ENCODE results near the gene HBZ.
"Not testable (repeated sequence)": the region's sequence is repeated elsewhere in the genome, so short reads cannot be mapped to it uniquely, and the experiment has no call there.

HBZ gene

DNA sequence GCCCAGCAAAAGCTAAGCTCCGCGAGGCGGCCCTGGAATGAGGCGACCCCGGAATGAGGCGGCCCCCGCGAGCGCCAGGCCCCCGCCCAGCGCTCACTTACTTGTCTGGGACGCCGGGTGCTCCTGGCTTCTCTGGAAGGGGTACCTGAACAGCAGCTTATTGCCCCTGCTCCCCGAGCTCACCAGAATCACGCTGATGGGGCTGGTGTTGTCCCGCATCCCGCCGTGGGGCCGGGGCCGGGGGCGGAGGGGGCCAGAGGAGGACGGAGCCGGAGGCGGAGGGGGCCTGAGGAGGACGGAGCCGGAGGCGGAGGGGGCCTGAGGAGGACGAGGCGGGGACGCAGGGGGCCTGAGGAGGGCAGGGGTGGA is 14.4 kb upstream of the HBZ start:
- DNase-seq: peak; percentile 83

GRCh38 chr16:140175-140857 is 12.1 kb upstream of the HBZ start:
- DNase-seq: no peak

GRCh38 chr16:142405-142967 is 10.0 kb upstream of the HBZ start:
- no peak for DNase-seq

DNA sequence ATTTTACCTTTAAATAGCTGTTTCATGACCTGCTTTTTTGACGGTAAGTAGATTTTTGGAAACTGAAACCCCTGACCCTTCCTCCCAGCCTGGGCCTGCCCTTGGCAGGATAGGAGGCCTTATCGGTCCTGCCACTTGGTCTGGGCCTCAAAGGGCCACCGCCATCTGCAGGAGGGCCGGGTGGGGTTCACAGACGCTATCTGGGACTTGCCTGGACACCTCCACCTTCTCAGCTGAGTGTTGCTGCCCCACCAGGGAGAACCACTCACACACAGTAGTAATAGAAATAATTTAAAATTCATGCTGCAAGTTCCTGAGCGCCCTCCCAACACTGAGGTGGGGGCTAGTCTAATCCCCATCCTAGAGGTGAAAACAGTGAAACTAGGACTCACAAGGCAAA is 9.4 kb upstream of the HBZ start:
- no peak for DNase-seq

DNA sequence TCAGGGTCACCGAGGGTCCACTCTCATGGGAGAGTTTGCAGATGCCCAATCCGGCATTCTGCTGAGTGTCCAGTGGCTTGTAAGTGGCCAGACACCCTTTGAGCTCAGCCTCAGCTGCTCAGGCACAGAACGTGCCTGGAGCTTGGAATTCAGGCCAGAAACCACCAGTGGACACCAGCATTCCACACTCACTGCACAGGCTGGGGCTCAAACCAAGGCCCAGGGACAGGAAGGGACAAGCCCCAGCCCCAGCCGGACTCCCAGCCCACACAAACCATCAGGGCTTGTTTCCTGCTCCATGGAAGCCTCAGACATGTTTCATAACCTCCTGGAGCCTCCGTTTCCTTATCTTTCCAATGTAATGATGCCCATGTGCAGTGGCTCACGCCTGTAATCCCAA is 9.0 kb upstream of the HBZ start:
- DNase-seq: no peak

DNA sequence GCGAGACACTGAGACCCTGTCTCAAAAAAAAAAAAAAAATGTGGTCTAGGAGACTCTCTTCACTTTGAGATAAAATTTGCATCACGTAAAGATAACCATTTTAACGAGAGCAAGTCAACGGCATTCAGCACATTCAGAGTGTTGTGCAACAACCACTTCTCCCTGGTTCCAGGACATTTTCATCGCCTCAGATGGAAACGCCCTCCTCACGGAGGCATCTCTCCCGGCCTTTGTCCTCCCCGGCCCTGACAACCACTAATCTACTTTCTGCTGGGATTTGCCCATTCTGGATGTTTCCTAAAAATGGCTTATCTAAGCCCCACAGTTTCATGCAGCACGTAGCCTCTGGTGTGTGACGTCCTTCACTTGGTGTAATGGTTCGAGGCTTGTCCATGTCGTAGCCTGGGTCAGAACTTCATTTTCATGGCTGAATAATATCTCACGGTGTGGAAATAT is 7.6 kb upstream of the HBZ start:
- DNase-seq: no peak

- no peak for DNase-seq
These were observed 5.8 kb upstream of the HBZ start for GRCh38 chr16:146646-147045.

DNA sequence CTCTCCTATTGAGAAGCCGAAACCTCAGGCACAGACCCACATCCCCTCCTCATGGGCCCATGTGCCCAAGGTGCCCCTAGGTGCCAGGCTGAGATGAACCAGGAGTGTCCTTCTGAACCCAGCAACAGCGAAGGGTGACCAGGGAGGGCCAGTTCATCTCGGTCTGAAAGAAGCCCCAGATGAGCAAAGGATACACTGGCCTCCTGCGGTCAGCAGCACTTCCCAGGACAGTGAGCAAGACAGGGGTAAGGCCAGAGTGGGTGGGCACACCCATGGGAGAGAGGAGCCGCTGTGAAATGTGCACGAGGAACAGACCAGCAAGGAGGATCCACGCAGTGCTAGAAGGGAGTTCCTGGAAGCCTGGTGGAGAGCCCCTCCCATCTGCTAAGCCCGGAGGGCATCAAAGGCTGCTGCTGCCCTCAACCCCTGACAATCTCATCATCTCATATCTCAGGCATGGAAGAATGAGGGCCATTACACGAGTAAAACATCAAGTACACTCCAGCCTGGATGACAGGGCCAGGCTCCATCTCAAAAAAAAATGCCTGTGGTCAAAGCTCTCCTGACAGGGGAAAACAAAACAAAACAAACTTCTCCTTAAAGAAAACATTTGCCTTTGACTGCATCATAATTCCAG is 3.3 kb upstream of the HBZ start:
- DNase-seq: no peak

DNA sequence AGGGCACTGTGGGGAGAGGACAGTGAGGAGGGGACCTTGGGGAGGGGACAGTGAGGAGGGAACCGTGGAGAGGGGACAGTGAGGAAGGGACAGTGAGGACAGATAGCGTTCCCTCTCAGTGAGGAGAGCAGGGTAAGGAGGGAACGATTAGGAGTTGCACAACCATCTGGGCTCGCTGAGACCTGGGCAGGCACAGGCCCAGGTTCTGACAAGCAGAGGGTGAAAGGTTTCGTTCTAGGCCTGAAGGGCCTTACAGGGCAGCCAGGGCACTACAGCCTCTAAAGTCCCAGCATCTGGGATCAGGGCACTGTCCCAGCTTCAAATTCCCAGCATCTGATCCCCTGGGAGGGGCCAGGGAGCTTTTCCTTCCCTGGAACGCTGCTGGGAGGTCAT is 681 bp downstream of the HBZ start:
- DNase-seq: not testable (repeated sequence)

DNA sequence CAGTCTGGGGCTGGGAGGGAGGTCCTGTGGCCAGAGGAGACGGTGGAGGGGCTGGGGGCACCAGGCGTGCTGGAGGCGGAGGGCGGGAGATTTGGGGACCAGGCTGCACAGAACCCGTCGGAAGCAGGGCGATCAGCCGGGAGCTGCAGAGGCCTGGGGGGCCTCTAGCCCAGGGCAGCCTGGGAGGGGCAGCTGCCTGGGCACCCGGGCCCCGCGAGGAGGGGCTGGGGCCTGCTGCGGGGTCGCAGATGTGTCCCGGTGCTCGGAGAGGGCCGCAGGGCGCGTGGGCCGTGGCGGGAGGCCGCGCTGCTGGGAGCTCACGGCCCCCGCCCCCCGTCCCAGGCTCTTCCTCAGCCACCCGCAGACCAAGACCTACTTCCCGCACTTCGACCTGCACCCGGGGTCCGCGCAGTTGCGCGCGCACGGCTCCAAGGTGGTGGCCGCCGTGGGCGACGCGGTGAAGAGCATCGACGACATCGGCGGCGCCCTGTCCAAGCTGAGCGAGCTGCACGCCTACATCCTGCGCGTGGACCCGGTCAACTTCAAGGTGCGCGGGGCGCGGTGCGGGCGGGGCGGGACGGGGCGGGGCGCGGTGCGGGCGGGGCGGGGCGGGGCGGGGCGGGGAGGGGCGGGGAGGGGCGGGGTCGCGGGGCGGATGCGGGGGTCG is 1.2 kb downstream of the HBZ start:
- not testable (repeated sequence) for DNase-seq

- DNase-seq: peak; percentile 65
These were observed 2.0 kb downstream of the HBZ start for GRCh38 chr16:154217-155030.

GRCh38 chr16:155031-155398 is 2.6 kb downstream of the HBZ start:
- no peak for DNase-seq

GRCh38 chr16:159136-159849 is 6.8 kb downstream of the HBZ start:
- DNase-seq: no peak

GRCh38 chr16:160242-160641 is 7.8 kb downstream of the HBZ start:
- not testable (repeated sequence) for DNase-seq

- DNase-seq: no peak
These were observed 8.3 kb downstream of the HBZ start for GRCh38 chr16:160691-161190.

GRCh38 chr16:162271-162991 is 10.0 kb downstream of the HBZ start:
- no peak for DNase-seq

DNA sequence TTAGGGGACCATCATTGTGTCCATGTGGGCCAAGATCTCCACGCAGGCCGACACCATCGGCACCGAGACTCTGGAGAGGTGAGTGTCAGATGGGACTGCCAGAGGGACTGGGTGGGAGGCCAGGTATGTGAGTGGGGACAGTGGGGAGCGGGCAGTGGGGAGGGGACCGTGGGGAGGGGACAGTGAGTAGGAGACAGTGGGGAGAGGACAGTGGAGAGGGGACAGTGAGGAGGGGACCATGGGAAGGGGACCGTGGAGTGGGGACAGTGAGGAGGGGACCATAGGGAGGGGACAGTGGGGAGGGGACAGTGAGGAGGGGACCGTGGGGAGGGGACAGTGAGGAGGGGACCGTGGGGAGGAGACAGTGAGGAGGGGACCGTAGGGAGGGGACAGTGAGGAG is 10.7 kb downstream of the HBZ start:
- not testable (repeated sequence) for DNase-seq

- not testable (repeated sequence) for DNase-seq
These were observed 11.3 kb downstream of the HBZ start for GRCh38 chr16:163696-164095.

DNA sequence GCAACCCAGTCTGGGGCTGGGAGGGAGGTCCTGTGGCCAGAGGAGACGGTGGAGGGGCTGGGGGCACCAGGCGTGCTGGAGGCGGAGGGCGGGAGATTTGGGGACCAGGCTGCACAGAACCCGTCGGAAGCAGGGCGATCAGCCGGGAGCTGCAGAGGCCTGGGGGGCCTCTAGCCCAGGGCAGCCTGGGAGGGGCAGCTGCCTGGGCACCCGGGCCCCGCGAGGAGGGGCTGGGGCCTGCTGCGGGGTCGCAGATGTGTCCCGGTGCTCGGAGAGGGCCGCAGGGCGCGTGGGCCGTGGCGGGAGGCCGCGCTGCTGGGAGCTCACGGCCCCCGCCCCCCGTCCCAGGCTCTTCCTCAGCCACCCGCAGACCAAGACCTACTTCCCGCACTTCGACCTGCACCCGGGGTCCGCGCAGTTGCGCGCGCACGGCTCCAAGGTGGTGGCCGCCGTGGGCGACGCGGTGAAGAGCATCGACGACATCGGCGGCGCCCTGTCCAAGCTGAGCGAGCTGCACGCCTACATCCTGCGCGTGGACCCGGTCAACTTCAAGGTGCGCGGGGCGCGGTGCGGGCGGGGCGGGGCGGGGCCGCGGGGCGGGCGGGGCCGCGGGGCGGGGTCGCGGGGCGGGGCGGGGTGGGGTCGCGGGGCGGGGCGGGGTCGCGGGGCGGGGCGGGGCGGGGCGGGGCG is 11.8 kb downstream of the HBZ start:
- DNase-seq: not testable (repeated sequence)

DNA sequence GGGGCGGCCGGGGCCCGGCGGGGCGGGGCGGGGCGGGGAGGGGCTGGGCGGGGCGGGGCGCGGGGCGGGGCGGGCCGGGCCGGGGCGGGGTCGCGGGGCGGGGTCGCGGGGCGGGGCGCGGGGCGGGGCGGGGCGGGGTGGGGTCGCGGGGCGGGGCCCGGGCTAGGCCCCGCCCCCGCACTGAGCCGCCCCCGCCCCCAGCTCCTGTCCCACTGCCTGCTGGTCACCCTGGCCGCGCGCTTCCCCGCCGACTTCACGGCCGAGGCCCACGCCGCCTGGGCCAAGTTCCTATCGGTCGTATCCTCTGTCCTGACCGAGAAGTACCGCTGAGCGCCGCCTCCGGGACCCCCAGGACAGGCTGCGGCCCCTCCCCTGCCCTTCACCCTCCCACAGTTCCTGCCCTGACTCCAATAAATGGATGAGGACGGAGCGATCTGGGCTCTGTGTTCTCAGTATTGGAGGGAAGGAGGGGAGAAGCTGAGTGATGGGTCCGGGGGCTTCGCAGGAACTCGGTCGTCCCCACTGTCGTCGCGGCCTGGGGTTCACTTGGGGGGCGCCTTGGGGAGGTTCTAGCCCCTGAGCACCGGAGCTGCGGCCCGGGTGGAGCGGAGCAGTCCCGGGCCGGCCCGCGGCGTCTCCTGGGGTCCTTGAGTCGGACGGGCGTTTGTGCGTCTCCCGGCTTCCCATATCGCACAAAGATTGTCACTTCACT is 12.5 kb downstream of the HBZ start:
- DNase-seq: no peak

All from activated CD8-positive, alpha-beta memory T cell treated with anti-CD3 and anti-CD28 coated beads for 24 hours (primary cell).